AG08395 (cell line): ENCODE results near the gene GRAMD1B.
"Not testable (repeated sequence)": the region's sequence is repeated elsewhere in the genome, so short reads cannot be mapped to it uniquely, and the experiment has no call there.

Experiments
- DNase-seq: peaks from one replicate; pipeline ENCODE4 v3.0.0; 2012; ENCODE audit warnings: mixed read lengths, low spot score

GRAMD1B gene

GRCh38 chr11:123509737-123510578 lies 79.9 kb downstream of the GRAMD1B start:
- DNase-seq = peak; percentile 28

GRCh38 chr11:123510579-123510905 lies 80.5 kb downstream of the GRAMD1B start:
- no peak for DNase-seq

- DNase-seq = peak; percentile 98
Observed at GRCh38 chr11:123511037-123511870, 81.2 kb downstream of the GRAMD1B start.

GRCh38 chr11:123513309-123513708 lies 83.2 kb downstream of the GRAMD1B start:
- DNase-seq = not testable (repeated sequence)

GRCh38 chr11:123516238-123516637 lies 86.2 kb downstream of the GRAMD1B start:
- no peak for DNase-seq

- DNase-seq = no peak
Observed at GRCh38 chr11:123517559-123518364, 87.7 kb downstream of the GRAMD1B start.

GRCh38 chr11:123518496-123519054 lies 88.5 kb downstream of the GRAMD1B start:
- DNase-seq = no peak

- DNase-seq = peak; percentile 66
Observed at GRCh38 chr11:123519055-123519796, 89.2 kb downstream of the GRAMD1B start.

- DNase-seq = no peak
Observed at GRCh38 chr11:123519797-123520193, 89.7 kb downstream of the GRAMD1B start.

GRCh38 chr11:123520476-123520875 lies 90.4 kb downstream of the GRAMD1B start:
- DNase-seq = not testable (repeated sequence)

- no peak for DNase-seq
Observed at GRCh38 chr11:123521001-123521400, 90.9 kb downstream of the GRAMD1B start.

GRCh38 chr11:123521930-123522329 lies 91.9 kb downstream of the GRAMD1B start:
- DNase-seq = no peak

GRCh38 chr11:123523539-123523938 lies 93.5 kb downstream of the GRAMD1B start:
- no peak for DNase-seq

GRCh38 chr11:123525097-123525496 lies 95.0 kb downstream of the GRAMD1B start:
- DNase-seq = no peak

- DNase-seq = no peak
Observed at GRCh38 chr11:123525511-123525918, 95.4 kb downstream of the GRAMD1B start.

- no peak for DNase-seq
Observed at GRCh38 chr11:123526027-123526805, 96.1 kb downstream of the GRAMD1B start.

GRCh38 chr11:123526918-123527317 lies 96.8 kb downstream of the GRAMD1B start:
- no peak for DNase-seq

- no peak for DNase-seq
Observed at GRCh38 chr11:123527526-123527925, 97.5 kb downstream of the GRAMD1B start.

- no peak for DNase-seq
Observed at GRCh38 chr11:123527947-123528346, 97.9 kb downstream of the GRAMD1B start.

- no peak for DNase-seq
Observed at GRCh38 chr11:123531325-123531724, 101.3 kb downstream of the GRAMD1B start.
